ENCODE measurements around the gene AGFG2. TPM values are rescaled to one million over a fixed set of nuclear protein-coding genes. Genes with fewer than 3 reads are reported as not detected.

AGFG2 gene
- total and polyA plus RNA-seq, 2 of the 13 experiments (the other 11 are each of a cell fraction or from before 2014, with no cell fraction given), result 125 to 132 TPM

DNA sequence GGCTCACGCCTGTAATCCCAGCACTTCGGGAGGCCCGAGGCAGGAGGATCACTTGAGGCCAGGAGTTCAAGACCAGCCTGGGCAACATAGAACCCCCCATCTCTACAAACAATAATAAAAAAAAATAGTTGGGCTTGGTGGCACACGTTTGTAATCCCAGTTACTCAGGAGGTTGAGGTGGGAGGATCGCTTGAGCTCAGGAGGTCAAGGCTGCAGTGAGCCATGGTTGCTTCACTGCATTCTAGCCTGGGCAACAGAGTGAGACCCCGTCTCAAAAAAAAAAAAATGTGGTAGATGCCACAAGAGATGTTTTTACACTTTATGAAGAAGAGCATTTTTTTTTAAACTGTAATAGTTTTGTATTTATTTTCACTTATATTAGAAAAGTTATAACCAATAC lies 42.5 kb upstream of the AGFG2 start:
- Histone ChIP-seq H3K9ac (ENCODE audit: insufficient read depth, low read depth, low read length) (no peak overlapping the region), H3K79me2 (ENCODE audit: insufficient read depth, low read length) (no peaks in the 10 kb centered on the region), H2AFZ (ENCODE audit: low read length) (no peak overlapping the region), H3K27ac (ENCODE audit: extremely low read length, insufficient read depth, low read length) (no peak overlapping the region), H3K27me3 (ENCODE audit: control insufficient read depth in 1 of 2, insufficient read depth in 2 of 2, low read length in 2 of 2) (no peaks in the 10 kb centered on the region), H4K20me1 (ENCODE audit: insufficient read depth, low read length) (no peaks in the 10 kb centered on the region), H3K4me2 (ENCODE audit: low read depth, low read length) (no peak overlapping the region), H3K9me3 (ENCODE audit: low read length) (no peaks in the 10 kb centered on the region), H3K36me3 (replicated peaks in 1 of 2; ENCODE audit: control insufficient read depth in 1 of 2, insufficient read depth in 2 of 2, low read length in 2 of 2) (no peaks in the 10 kb centered on the region), H3K4me1 (ENCODE audit: insufficient read depth, low read length) (peaks cover 24% of the 10 kb centered on the region), H3K4me3 (replicated peaks in 1 of 3; ENCODE audit: insufficient read depth in 1 of 3, low read depth in 2 of 3, low read length in 3 of 3) (no peak overlapping the region)
- intact Hi-C loops (cut with micrococcal nuclease; ENCODE audit: unreplicated experiment), result no loop called here
- no peak for ATAC-seq
- ChIA-PET POLR2A (no interaction called here), CTCF (ENCODE audit: low intra/inter-chr PET ratio, low total read pairs) (no interaction called here)
- no TSS peak for BruUV-seq (replicated peaks)
- FAIRE-seq, result no peak
- no peak for DNase-seq (ENCODE audit: low spot score)
- in situ Hi-C loops (cut with HindIII; ENCODE audit: extremely low pct_ligation_motif_present, low pct_unique_long_range_greater_than_20kb), result no loop called here
- WGBS (ENCODE audit: low lambda C conversion rate), result 43% methylated on average over 6 of the region's 6 CpGs
- TF ChIP-seq YEATS4 (CRISPR knock-in tag; IDR thresholded peaks at IDR 0.05; ENCODE audit: borderline replicate concordance) (no peak), KLF16 (CRISPR knock-in tag; IDR thresholded peaks at IDR 0.05) (no peak), HNF4G (IDR thresholded peaks at IDR 0.05; ENCODE audit: borderline replicate concordance, low read depth, low read length) (no peak), HNF4G (CRISPR knock-in tag; IDR thresholded peaks at IDR 0.05; ENCODE audit: borderline replicate concordance, low read depth) (no peak), SOX6 (IDR thresholded peaks at IDR 0.05) (no peak), SOX6 (CRISPR knock-in tag; IDR thresholded peaks at IDR 0.05) (no peak), TAF1 (CRISPR knock-in tag; IDR thresholded peaks at IDR 0.05) (no peak), FOXC1 (CRISPR knock-in tag; IDR thresholded peaks at IDR 0.05; ENCODE audit: borderline replicate concordance) (no peak), SMAD9 (CRISPR knock-in tag; IDR thresholded peaks at IDR 0.05) (no peak), ZBTB20 (CRISPR knock-in tag; IDR thresholded peaks at IDR 0.05; ENCODE audit: borderline replicate concordance, low read depth) (no peak), GPN1 (CRISPR knock-in tag; IDR thresholded peaks at IDR 0.05; ENCODE audit: borderline replicate concordance) (no peak), HNRNPH1 (optimal IDR thresholded peaks at IDR 0.05; ENCODE audit: low read depth, low read length) (no peak), ZNF121 (CRISPR knock-in tag; IDR thresholded peaks at IDR 0.05) (peak; percentile 85), TBP (CRISPR knock-in tag; IDR thresholded peaks at IDR 0.05) (no peak), CEBPB (IDR thresholded peaks at IDR 0.05; ENCODE audit: borderline replicate concordance, low read depth, low read length) (no peak)
- TF ChIP-seq, protein P1, sequence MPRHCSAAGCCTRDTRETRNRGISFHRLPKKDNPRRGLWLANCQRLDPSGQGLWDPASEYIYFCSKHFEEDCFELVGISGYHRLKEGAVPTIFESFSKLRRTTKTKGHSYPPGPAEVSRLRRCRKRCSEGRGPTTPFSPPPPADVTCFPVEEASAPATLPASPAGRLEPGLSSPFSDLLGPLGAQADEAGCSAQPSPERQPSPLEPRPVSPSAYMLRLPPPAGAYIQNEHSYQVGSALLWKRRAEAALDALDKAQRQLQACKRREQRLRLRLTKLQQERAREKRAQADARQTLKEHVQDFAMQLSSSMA (CRISPR knock-in tag; IDR thresholded peaks at IDR 0.05), result no peak
- TF ChIP-seq, protein P2, sequence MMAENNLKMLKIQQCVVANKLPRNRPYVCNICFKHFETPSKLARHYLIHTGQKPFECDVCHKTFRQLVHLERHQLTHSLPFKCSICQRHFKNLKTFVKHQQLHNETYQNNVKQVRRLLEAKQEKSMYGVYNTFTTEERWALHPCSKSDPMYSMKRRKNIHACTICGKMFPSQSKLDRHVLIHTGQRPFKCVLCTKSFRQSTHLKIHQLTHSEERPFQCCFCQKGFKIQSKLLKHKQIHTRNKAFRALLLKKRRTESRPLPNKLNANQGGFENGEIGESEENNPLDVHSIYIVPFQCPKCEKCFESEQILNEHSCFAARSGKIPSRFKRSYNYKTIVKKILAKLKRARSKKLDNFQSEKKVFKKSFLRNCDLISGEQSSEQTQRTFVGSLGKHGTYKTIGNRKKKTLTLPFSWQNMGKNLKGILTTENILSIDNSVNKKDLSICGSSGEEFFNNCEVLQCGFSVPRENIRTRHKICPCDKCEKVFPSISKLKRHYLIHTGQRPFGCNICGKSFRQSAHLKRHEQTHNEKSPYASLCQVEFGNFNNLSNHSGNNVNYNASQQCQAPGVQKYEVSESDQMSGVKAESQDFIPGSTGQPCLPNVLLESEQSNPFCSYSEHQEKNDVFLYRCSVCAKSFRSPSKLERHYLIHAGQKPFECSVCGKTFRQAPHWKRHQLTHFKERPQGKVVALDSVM (CRISPR knock-in tag; IDR thresholded peaks at IDR 0.05), result peak; percentile 74
- TF ChIP-seq, protein P3, sequence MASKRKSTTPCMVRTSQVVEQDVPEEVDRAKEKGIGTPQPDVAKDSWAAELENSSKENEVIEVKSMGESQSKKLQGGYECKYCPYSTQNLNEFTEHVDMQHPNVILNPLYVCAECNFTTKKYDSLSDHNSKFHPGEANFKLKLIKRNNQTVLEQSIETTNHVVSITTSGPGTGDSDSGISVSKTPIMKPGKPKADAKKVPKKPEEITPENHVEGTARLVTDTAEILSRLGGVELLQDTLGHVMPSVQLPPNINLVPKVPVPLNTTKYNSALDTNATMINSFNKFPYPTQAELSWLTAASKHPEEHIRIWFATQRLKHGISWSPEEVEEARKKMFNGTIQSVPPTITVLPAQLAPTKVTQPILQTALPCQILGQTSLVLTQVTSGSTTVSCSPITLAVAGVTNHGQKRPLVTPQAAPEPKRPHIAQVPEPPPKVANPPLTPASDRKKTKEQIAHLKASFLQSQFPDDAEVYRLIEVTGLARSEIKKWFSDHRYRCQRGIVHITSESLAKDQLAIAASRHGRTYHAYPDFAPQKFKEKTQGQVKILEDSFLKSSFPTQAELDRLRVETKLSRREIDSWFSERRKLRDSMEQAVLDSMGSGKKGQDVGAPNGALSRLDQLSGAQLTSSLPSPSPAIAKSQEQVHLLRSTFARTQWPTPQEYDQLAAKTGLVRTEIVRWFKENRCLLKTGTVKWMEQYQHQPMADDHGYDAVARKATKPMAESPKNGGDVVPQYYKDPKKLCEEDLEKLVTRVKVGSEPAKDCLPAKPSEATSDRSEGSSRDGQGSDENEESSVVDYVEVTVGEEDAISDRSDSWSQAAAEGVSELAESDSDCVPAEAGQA (IDR thresholded peaks at IDR 0.05; ENCODE audit: low read depth), result no peak
- TF ChIP-seq, protein P3 (CRISPR knock-in tag; IDR thresholded peaks at IDR 0.05; ENCODE audit: borderline replicate concordance), result no peak
